Ammon's horn (tissue), 1 donor: ENCODE data around the gene TMEM198.

Experiments used
- DNase-seq: peaks from one replicate; pipeline ENCODE4 v3.0.0-alpha.2; 2016; ENCODE audit warnings: low spot score

Gene TMEM198

GRCh38 chr2:219543596-219544358 lies at the start of gene TMEM198, which contains the start of gene CHPF:
TMEM198 (plus strand) TSS chr2:219544028; CDS start chr2:219544728, 700 bp downstream.
CHPF (minus strand) TSS chr2:219543809; CDS start chr2:219543538, 271 bp downstream.
- DNase-seq = peak; percentile 99

- DNase-seq = no peak
Measured at GRCh38 chr2:219494952-219495530, 48.8 kb upstream of the TMEM198 start.

GRCh38 chr2:219495531-219496122 lies 48.2 kb upstream of the TMEM198 start:
- DNase-seq = peak; percentile 80

GRCh38 chr2:219496247-219496824 lies 47.5 kb upstream of the TMEM198 start:
- no peak for DNase-seq

- no peak for DNase-seq
Measured at GRCh38 chr2:219496825-219497494, 46.9 kb upstream of the TMEM198 start.

GRCh38 chr2:219497495-219498279 lies 46.1 kb upstream of the TMEM198 start:
- DNase-seq = peak; percentile 82

GRCh38 chr2:219498280-219499057 lies 45.4 kb upstream of the TMEM198 start, which contains the start of gene GMPPA:
GMPPA (plus strand) TSS chr2:219498891; CDS start chr2:219499976, 1,085 bp downstream.
- peak; percentile 97 for DNase-seq

GRCh38 chr2:219499058-219499307 lies 44.8 kb upstream of the TMEM198 start:
- no peak for DNase-seq

- DNase-seq = no peak
Measured at GRCh38 chr2:219499555-219499954, 44.3 kb upstream of the TMEM198 start.

- DNase-seq = no peak
Measured at GRCh38 chr2:219500135-219500534, 43.7 kb upstream of the TMEM198 start.

- DNase-seq = no peak
Measured at GRCh38 chr2:219501849-219502248, 42.0 kb upstream of the TMEM198 start.

GRCh38 chr2:219502618-219503017 lies 41.2 kb upstream of the TMEM198 start:
- no peak for DNase-seq

GRCh38 chr2:219505585-219505984 lies 38.2 kb upstream of the TMEM198 start:
- DNase-seq = no peak

- no peak for DNase-seq
Measured at GRCh38 chr2:219506153-219506801, 37.6 kb upstream of the TMEM198 start.

GRCh38 chr2:219506802-219507526 lies 36.9 kb upstream of the TMEM198 start:
- no peak for DNase-seq

GRCh38 chr2:219507581-219508443 lies 36.0 kb upstream of the TMEM198 start:
- no peak for DNase-seq

- no peak for DNase-seq
Measured at GRCh38 chr2:219508444-219508734, 35.4 kb upstream of the TMEM198 start.

- DNase-seq = no peak
Measured at GRCh38 chr2:219508971-219509779, 34.7 kb upstream of the TMEM198 start.
